Panc1 (cell line): ENCODE results near the gene PPP1R3C. TPM values are rescaled to one million over a fixed set of nuclear protein-coding genes. Genes with fewer than 3 reads are reported as not detected.

Experiments used
- ATAC-seq: fragments of 200-7000 bp; cut with Tn5 transposase; 2 replicates; pipeline ENCODE4 v1.9.1; 2020; ENCODE audit warnings: mild to moderate bottlenecking, moderate library complexity
- BruUV-seq: library from RNA; stranded (reverse); fragments of 400-500 nt; replicated peaks from 2 replicates; lab custom pipeline; 2021; lab: Mats Ljungman, UMichigan
- CTCF ChIA-PET: fragments of 300-600 bp; sonication (Branson Sonifier 250); formaldehyde crosslinking; loops from one replicate; lab custom pipeline; 2022; ENCODE audit warnings: antibody characterized with exemption; lab: Charles Lee
- POLR2A ChIA-PET: fragments of 300-600 bp; sonication (Branson Sonifier 250); formaldehyde crosslinking; loops from one replicate; lab custom pipeline; 2022; ENCODE audit warnings: antibody characterized with exemption; lab: Charles Lee
- DNase-seq: peaks from one replicate; pipeline ENCODE4 v3.0.0-alpha.2; 2010; ENCODE audit warnings: low read depth, low spot score
- H3K27ac ChIP-seq: 2 replicates; pipeline ENCODE4 v1.5.1; 2011; ENCODE audit warnings: mild to moderate bottlenecking, low read length, inconsistent platforms
- H3K27me3 ChIP-seq: fragments of 200-500 bp; sonication (Bioruptor generic); 2 replicates; pipeline ENCODE4 v1.6.0; 2014; ENCODE audit warnings: low read length, inconsistent platforms; ENCODE audit not compliant: control insufficient read depth, insufficient read depth
- H3K36me3 ChIP-seq: fragments of 200-500 bp; sonication (Bioruptor generic); 2 replicates; pipeline ENCODE4 v1.5.1; 2014; ENCODE audit warnings: inconsistent platforms, mild to moderate bottlenecking, low read length, moderate library complexity; ENCODE audit not compliant: control insufficient read depth, insufficient read depth
- H3K4me1 ChIP-seq: 2 replicates; pipeline ENCODE4 v1.5.1; 2011; ENCODE audit warnings: inconsistent platforms, mild to moderate bottlenecking, low read length, moderate library complexity; ENCODE audit not compliant: control insufficient read depth, insufficient read depth
- H3K4me3 ChIP-seq, 2 experiments: 2 replicates each; pipeline ENCODE4 v1.5.1; 2011 to 2012; ENCODE audit warnings: low read depth in 2 of 2, low read length in 2 of 2, mild to moderate bottlenecking in 2 of 2, inconsistent platforms in 1 of 2, moderate library complexity in 1 of 2
- H3K9me3 ChIP-seq: fragments of 200-500 bp; sonication (Bioruptor generic); 2 replicates; pipeline ENCODE4 v1.5.1; 2014; ENCODE audit warnings: low read depth, mild to moderate bottlenecking, inconsistent platforms, low read length, moderate library complexity; ENCODE audit not compliant: control insufficient read depth, insufficient read depth
- POLR2AphosphoS5 ChIP-seq: IDR thresholded peaks from 2 replicates; pipeline ENCODE4 v1.6.1; 2012; ENCODE audit warnings: mild to moderate bottlenecking, low read depth, low read length, moderate library complexity
- SIN3A ChIP-seq: IDR thresholded peaks from 2 replicates; pipeline ENCODE4 v1.6.1; 2012; ENCODE audit warnings: low read depth, mild to moderate bottlenecking, low read length, moderate library complexity, borderline replicate concordance; ENCODE audit not compliant: insufficient read depth
- TCF7L2 ChIP-seq: IDR thresholded peaks from 2 replicates; pipeline ENCODE4 v1.6.1; 2011; ENCODE audit warnings: mild to moderate bottlenecking, low read depth, low read length, inconsistent platforms
- in situ Hi-C: cut with HindIII; loops from 2 replicates; pipeline ENCODE4 v1.10.0; 2016; ENCODE audit warnings: low sequenced_read_pairs, low pct_unique_long_range_greater_than_20kb
- intact Hi-C: fragments of 100-400 bp; cut with micrococcal nuclease; formaldehyde crosslinking; loops from one replicate; pipeline ENCODE4 v1.10.0; 2022; ENCODE audit not compliant: unreplicated experiment
- total RNA-seq: library from RNA; stranded (reverse); gene quantifications from one replicate; pipeline ENCODE4 v1.2.1, GENCODE V29; 2021; ENCODE audit not compliant: unreplicated experiment
- TF ChIP-seq, protein P1 (sequence below): fragments of 450-650 bp; IDR thresholded peaks from 2 replicates; pipeline ENCODE4 v1.5.1; 2017; ENCODE audit warnings: mild to moderate bottlenecking
- TF ChIP-seq, protein P2 (sequence below), 2 experiments: IDR thresholded peaks; 2 replicates each; pipeline ENCODE4 v1.6.1; 2011 to 2012; ENCODE audit warnings: low read depth in 2 of 2, control low read depth in 1 of 2, low read length in 1 of 2, mild to moderate bottlenecking in 1 of 2, moderate library complexity in 1 of 2; ENCODE audit not compliant: insufficient read depth in 1 of 2

PPP1R3C gene
- total RNA-seq, 1 experiment from 2014 or later: 1.2 TPM

DNA sequence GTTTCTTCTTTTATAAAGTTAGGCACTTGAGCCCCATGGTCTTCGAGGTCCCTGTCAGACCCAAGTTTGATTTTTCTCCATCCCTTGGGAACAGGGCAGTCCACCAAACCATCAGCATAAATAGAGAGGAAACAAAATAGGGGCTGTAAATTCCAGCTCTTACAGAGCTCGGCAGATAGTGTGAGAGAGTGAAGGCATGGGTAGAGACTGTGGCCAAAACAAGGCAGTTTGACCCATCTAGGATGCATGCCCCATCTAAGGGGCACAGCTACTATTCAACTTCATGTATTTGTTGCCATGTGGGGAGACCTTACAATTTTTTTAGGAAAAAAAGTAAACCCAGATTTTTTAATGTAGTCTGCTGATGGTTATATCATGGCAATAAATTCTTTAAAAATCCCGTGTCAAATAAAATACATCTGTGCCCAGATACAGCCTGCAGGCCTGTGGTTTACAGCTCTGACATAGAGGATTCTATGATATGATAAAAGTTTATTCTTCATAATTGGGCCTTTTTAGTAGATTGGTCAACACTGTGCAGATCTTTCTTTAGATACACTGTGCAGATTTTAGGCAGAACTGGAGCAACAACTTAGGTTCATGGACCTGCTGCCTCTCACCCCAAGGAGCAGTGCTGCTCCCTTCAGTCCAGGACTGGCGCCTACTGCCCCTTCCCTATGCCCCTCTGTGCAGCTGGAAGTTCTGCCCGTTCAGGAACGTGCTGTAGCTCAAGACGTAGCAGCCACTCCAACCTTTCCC is 5.3 kb downstream of the PPP1R3C start:
- DNase-seq (no peak), ATAC-seq (no peak)
- H3K27me3 ChIP-seq: peaks cover 7% of the 10 kb centered on the region; the same call in 1 of the 2 replicates
- in situ Hi-C loops (no loop called here), intact Hi-C loops (no loop called here)
- BruUV-seq: no TSS peak
- peaks cover 6% of the 10 kb centered on the region; the same call in 1 of the 2 replicates for H3K9me3 ChIP-seq
- no peak overlapping the region for H3K27ac ChIP-seq
- TF ChIP-seq SIN3A (no peak), TCF7L2 (no peak), POLR2AphosphoS5 (no peak)
- TF ChIP-seq, protein P1, sequence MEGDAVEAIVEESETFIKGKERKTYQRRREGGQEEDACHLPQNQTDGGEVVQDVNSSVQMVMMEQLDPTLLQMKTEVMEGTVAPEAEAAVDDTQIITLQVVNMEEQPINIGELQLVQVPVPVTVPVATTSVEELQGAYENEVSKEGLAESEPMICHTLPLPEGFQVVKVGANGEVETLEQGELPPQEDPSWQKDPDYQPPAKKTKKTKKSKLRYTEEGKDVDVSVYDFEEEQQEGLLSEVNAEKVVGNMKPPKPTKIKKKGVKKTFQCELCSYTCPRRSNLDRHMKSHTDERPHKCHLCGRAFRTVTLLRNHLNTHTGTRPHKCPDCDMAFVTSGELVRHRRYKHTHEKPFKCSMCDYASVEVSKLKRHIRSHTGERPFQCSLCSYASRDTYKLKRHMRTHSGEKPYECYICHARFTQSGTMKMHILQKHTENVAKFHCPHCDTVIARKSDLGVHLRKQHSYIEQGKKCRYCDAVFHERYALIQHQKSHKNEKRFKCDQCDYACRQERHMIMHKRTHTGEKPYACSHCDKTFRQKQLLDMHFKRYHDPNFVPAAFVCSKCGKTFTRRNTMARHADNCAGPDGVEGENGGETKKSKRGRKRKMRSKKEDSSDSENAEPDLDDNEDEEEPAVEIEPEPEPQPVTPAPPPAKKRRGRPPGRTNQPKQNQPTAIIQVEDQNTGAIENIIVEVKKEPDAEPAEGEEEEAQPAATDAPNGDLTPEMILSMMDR: no peak
- TF ChIP-seq, protein P2, sequence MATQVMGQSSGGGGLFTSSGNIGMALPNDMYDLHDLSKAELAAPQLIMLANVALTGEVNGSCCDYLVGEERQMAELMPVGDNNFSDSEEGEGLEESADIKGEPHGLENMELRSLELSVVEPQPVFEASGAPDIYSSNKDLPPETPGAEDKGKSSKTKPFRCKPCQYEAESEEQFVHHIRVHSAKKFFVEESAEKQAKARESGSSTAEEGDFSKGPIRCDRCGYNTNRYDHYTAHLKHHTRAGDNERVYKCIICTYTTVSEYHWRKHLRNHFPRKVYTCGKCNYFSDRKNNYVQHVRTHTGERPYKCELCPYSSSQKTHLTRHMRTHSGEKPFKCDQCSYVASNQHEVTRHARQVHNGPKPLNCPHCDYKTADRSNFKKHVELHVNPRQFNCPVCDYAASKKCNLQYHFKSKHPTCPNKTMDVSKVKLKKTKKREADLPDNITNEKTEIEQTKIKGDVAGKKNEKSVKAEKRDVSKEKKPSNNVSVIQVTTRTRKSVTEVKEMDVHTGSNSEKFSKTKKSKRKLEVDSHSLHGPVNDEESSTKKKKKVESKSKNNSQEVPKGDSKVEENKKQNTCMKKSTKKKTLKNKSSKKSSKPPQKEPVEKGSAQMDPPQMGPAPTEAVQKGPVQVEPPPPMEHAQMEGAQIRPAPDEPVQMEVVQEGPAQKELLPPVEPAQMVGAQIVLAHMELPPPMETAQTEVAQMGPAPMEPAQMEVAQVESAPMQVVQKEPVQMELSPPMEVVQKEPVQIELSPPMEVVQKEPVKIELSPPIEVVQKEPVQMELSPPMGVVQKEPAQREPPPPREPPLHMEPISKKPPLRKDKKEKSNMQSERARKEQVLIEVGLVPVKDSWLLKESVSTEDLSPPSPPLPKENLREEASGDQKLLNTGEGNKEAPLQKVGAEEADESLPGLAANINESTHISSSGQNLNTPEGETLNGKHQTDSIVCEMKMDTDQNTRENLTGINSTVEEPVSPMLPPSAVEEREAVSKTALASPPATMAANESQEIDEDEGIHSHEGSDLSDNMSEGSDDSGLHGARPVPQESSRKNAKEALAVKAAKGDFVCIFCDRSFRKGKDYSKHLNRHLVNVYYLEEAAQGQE (IDR thresholded peaks at IDR 0.05; ENCODE audit: insufficient read depth in 1 of 2, low read depth in 2 of 2, low read length in 1 of 2): no peak
- POLR2A ChIA-PET: interaction anchor here (0.5 kb wide), 1 partner anchor 691 kb away, joined by 3 read pairs; no protein-coding TSS in a partner anchor
- H3K4me3 ChIP-seq: no peak overlapping the region
- no peaks in the 10 kb centered on the region for H3K4me1 ChIP-seq
- CTCF ChIA-PET: no interaction called here
- no peaks in the 10 kb centered on the region for H3K36me3 ChIP-seq

DNA sequence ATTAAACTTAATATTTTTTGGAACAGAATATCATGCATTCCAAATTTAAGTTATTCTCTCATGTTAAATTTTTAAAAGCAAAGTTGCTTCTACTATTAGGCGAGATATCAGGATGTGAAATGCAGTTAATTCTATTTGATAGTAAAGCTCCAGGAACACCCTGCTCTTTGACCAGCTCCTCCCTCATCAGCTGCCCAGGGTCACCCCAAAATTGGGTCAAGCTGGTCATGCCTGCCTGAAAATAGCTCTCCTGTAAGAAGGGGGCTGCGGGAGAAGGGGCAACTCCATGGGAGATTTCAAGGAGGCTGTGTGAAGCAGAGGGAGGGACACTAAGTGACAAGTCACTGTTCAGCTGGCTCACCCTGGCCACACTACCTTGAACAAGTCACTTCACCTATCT is 5.9 kb downstream of the PPP1R3C start:
- peaks cover 1% of the 10 kb centered on the region; the same call in 1 of the 2 replicates for H3K27me3 ChIP-seq
- DNase-seq (no peak), ATAC-seq (no peak)
- H3K4me1 ChIP-seq: no peaks in the 10 kb centered on the region
- peaks cover 7% of the 10 kb centered on the region; the same call in 1 of the 2 replicates for H3K9me3 ChIP-seq
- TF ChIP-seq POLR2AphosphoS5: no peak
- TF ChIP-seq SIN3A: no peak
- TF ChIP-seq TCF7L2: no peak
- TF ChIP-seq, protein P2 (IDR thresholded peaks at IDR 0.05; ENCODE audit: insufficient read depth in 1 of 2, low read depth in 2 of 2, low read length in 1 of 2): no peak
- TF ChIP-seq, protein P1: no peak
- in situ Hi-C loops (no loop called here), intact Hi-C loops (no loop called here)
- ChIA-PET POLR2A (no interaction called here), CTCF (no interaction called here)
- no peak overlapping the region for H3K4me3 ChIP-seq
- H3K36me3 ChIP-seq: no peaks in the 10 kb centered on the region
- no peak overlapping the region for H3K27ac ChIP-seq
- no TSS peak for BruUV-seq
